Stimulated activated CD4-positive, alpha-beta T cell treated with anti-CD3 and anti-CD28 coated beads, Interleukin-12 subunit alpha, Interleukin-12 subunit beta, amount 100 ng/mL, for 4 hours (primary cell): Measurements from ENCODE around the gene IL9.

Experiments
- DNase-seq: peaks from one replicate; pipeline ENCODE4 v3.0.0-alpha.2; 2020

The IL9 gene

DNA sequence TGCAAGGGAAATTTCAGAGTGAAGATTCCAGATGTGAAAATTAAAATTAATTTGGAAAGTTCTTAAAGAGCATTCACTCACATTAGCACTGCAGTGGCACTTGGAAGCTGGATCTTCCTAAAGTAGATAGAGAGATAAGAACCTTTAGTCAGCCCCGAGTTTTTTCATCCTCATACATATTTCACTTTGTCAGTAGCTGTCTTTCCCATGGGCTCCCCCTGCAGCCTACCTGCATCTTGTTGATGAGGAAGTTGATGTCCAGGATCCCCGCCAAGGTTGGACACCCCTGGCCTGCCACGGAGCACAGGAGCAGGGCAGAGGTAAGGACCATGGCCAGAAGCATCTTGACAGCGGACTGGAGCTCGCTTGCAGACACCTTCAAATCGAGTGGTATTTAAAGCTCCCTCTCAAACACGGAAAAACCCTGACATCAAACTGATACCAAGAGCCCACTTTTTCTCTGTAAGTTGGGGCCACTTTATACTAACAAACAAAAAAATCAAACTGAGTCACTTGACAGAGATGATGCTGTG lies at the start of gene IL9:
Gene IL9 (minus strand): TSS at position 368 of the 533 bp plus-strand sequence. CDS start 25 bp downstream, at position 343.
- no peak for DNase-seq

- DNase-seq, result no peak
These were observed 49.4 kb upstream of the IL9 start for GRCh38 chr5:135944967-135945560.

DNA sequence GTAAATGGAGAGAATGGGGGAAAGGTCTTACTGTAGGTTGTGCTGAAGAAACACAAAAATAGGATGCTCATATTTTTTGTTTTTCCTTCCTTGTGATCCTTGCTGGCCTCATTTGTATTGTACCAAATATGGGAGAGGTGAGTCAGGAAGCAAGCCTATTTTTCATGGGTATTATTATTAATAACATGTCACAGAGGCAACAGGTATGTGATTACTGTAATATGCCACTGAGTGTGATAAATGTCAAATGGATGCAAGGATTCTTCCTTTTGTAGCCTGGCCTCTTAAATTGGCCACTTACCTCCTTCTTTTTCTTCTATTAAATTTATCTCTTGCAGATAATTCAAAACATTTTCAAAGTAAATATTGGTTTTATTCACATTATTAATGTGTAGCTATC lies 48.9 kb upstream of the IL9 start:
- DNase-seq, result no peak

GRCh38 chr5:135942202-135942771 lies 46.6 kb upstream of the IL9 start:
- no peak for DNase-seq

DNA sequence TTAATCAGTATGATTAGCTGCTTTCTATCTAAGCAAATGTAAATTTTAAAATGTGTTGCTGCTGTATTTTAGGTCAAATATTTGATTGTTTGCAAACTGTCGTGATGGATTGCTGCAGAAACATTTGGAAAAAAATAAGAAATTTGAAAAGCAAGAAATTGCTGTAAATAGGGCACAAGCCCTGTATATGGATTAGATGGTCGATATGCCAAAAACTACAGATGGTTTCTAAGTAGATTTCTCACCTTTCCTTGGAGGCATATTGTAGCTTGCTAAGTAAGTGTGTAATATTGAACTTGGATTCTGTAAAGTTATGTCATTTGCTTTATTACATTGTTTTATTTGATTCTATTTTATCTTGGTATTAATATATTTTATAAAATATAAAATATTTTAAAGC lies 46.1 kb upstream of the IL9 start:
- no peak for DNase-seq

DNA sequence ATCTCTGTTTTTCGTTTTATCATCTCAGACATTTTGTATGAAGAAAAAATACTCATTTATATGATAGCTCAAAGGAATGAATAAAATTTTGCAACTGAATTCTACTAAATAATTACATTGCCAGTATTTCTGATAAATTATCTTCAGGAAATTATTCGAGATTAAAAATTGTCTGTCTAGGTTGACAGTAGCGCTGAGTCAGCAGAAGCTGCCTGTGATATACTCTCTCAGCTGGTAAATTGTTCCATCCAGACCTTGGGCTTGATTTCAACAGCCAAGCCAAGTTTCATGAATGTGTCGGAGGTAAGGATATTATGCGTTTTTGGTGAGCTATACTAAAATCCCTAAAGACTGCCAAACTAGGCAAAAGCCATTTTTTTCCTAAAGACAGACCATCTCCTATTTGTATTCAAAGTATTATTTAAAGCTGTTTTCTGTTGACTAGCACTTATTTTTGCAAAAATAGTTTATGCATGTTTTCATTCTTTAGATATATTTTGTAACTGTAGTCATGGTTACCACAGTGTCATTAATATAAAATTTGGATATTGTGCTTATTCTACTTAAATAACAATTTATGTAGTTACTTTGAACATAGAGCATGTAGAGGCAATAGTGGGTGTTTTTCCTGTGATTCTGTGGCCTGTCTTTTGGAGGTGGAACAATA lies 41.7 kb upstream of the IL9 start:
- DNase-seq, result no peak

- no peak for DNase-seq
These were observed 39.3 kb upstream of the IL9 start for GRCh38 chr5:135934939-135935338.

DNA sequence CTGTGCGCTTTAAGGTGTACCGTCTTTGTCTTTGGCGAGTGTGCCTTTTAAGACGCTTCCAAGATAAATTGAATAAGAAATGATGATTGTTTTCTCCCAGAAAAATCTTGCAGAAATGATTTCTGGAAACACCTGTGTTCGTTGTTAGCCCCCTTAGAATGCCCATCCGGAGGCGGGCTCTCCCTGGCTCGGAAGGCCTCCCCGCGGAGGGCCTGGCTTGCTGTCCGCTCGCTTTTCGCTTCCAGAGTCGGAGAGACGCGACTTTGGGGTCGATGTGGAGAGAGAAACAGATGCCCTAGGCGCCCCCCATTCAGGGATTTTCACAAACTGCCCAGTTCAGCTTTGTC lies 35.3 kb upstream of the IL9 start:
- DNase-seq, result no peak

GRCh38 chr5:135930029-135930948 lies 34.6 kb upstream of the IL9 start:
- DNase-seq, result no peak

- no peak for DNase-seq
These were observed 25.7 kb upstream of the IL9 start for GRCh38 chr5:135921388-135921787.

DNA sequence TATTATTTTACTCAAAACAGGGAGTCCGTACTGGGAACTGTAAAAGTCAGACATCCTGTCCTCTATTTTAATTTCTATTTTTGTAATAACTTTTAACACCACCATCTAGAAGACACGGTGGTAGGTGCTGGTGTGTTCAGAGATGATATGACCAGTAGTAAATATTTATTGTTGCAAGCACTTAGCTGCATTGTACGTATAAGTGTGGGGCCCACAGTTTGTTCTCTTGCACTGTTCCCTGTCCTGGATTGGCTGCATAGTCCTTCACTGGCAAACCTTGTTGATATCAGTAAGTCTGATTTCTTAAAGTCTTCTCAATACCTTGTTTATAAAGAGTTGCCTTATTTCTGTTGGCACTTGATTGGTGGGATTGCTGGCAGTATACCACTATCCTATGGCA lies 24.6 kb upstream of the IL9 start:
- DNase-seq, result no peak

DNA sequence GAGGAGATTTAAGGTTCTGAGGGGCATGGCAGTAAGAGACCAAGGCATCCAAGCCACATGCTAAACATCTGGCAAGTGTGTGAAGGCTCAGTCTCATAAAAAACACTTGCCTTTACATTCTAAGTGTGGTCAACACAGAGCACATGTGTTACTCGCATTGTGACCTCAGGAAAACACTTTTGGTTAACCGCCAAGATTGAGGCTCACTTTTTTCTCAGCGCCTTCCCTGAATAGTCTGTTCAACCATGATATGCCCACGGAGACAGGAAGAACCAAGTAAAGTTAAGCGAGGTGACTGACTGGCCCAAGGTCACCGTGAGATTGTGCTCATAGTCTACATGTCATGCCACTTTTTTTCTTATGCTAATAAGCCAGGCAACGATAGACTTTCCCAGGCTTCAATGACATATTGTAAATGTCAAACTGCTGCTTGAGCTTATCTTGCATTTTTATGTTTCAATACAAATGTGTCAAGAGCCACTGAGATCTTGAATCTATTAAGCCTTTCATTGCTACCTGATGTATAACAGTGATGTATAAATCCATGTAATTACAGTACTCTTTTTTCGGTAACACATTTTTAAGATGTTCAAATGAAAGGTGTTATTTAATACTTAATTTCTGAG lies 21.1 kb upstream of the IL9 start:
- DNase-seq, result no peak

- no peak for DNase-seq
These were observed 19.9 kb upstream of the IL9 start for GRCh38 chr5:135915466-135916001.

DNA sequence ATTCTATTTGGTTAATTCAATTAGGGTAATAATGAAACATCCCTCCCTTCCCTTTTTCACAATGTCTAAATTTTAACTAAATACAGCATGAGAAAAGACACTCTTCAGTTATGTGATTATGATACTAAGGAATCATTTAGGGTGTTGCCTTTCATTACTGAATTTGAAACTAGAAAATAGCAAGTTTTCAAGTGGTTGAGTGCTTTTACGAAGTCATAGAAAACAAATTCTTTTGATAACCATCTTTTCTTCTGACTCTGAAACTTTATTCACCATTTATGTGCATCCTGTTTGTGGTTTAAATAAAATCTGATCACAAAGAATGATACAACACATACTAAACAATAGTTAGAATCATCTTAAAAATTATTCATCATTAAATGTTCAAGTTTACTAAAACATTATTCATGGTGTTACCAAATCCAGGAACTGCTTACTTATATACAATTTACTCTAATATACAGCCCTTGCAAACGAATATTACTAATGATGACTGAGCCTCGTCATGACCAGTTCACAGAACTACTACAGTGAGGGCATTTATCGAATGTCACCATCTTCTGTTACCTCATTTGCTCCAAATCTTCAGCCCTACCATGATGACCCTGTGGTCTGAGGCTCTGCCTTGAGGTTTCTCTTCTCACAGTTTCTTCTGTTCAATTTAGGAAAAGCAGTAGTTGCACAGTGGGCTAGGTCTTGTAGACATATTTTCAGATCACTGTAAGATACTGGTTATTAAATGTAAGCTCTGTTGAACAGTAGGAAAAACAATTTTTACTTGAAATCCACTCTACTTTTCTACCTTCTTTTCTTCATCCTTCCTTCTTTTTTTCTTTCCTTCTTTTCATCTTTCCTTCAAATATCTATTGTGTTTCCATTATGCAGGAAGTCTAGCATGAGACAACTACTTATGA lies 18.3 kb upstream of the IL9 start:
- no peak for DNase-seq

DNA sequence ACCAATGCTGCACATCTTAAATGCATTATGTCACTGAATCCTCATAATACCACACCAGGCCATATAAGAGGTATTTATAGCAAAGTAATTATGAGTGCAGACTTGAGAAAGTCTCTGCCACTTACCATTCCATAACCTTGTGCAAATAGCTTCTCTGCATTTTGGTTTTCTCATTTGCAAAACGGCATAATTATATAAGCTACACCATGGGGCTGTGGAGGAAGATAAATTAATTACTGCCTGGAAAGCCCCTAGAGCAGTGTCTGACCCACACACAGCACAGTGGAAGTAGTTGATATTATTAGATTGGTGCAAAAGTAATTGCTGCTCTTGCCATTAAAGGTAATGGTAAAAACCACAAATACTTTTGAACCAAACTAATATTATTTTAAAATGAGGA lies 9.5 kb upstream of the IL9 start:
- DNase-seq, result no peak

DNA sequence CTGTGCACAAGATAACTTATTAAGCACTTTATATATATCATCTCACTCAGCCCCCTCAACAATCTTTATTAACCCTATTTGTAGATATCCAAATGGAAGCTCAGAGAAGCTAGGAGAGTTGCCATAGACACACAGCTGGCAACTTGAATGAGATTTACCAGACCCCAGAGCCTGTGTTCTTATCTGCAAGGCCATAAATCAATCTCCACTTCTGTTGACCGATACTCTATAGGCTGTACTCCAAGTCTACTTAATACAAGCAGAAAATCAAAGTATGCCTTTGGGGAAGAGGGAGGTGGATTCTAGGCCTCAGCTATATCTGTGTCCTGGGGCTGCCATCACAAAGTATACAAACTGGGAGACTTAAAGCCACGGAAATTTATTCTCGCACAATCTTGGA lies 6.0 kb upstream of the IL9 start:
- DNase-seq, result no peak

DNA sequence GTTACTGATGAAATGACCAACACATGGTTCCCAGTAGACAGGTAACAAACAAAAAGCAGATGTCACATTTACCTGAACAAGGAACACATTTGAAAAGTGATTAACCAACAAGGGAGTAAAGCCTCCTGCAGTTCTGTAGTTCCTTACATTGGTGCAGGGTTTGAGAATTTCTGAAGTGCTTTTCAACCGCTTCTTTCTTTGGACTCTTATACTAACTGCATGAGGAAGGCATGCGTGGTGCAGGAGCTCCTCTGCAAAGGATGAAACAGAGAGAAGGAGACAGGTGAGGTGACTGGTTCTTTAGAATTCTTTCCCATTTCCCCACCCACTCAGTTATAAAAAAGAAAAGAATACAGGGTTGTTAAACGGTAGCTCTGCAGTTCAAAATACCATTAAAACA lies 4.6 kb upstream of the IL9 start:
- no peak for DNase-seq

GRCh38 chr5:135898651-135899050 lies 3.0 kb upstream of the IL9 start:
- DNase-seq, result no peak

- DNase-seq, result no peak
These were observed 852 bp downstream of the IL9 start for GRCh38 chr5:135894789-135895188.

DNA sequence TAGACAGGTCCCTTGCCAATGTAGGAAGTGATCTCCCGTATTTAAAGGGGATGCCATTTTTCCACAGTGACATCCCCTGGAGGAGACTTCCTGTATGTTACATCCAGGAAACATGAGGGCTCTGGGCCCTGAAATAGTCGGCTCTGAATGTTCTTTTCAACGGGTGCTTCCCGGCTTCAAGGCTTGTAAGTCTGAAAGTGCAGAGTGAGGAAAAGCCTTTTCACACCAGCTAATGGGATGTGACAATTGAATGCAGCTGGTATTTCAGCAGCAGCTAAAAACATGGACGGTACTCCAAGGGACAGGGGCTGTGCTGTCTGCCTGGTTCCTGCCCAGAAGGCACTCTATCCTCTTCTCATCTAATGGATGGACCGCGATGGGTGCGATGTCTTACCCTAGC lies 1.4 kb downstream of the IL9 start:
- DNase-seq, result no peak

- DNase-seq, result no peak
These were observed 3.9 kb downstream of the IL9 start for GRCh38 chr5:135891791-135892190.

- no peak for DNase-seq
These were observed 4.4 kb downstream of the IL9 start for GRCh38 chr5:135891268-135891667.
